H1 (cell line): Measurements from ENCODE around the gene GALNT6. TPM values are rescaled to one million over a fixed set of nuclear protein-coding genes. Genes with fewer than 3 reads are reported as not detected.

Experiments
- CTCF ChIA-PET: fragments of 300-600 bp; sonication (Branson Sonifier 250); formaldehyde crosslinking; loops from one replicate; lab custom pipeline; 2021; ENCODE audit not compliant: partially characterized antibody; lab: Charles Lee
- POLR2A ChIA-PET: fragments of 300-600 bp; sonication (Branson Sonifier 250); formaldehyde crosslinking; loops from one replicate; lab custom pipeline; 2021; ENCODE audit warnings: inconsistent platforms; ENCODE audit not compliant: partially characterized antibody; lab: Charles Lee
- DNase-seq, 2 experiments: peaks; one replicate each; pipeline versions ENCODE4 v3.0.0 to v3.0.0-alpha.2; 2010 to 2022; ENCODE audit warnings: low spot score in 2 of 2, low read depth in 1 of 2, mixed read lengths in 1 of 2
- FAIRE-seq: peaks from 2 replicates; lab custom pipeline; 2011; peaks lifted over from hg19 to GRCh38; lab: Jason Lieb, UNC
- H2AFZ ChIP-seq: 2 replicates; pipeline ENCODE4 v1.8.1; 2012; ENCODE audit warnings: low read length, inconsistent platforms
- H2AK5ac ChIP-seq: 2 replicates; pipeline ENCODE4 v1.6.1; 2013; ENCODE audit warnings: low read depth, low read length
- H2BK120ac ChIP-seq: replicated peaks from 2 replicates; pipeline ENCODE3; 2013; ENCODE audit warnings: low read depth, low read length, inconsistent platforms
- H2BK12ac ChIP-seq: 2 replicates; pipeline ENCODE4 v1.6.1; 2013; ENCODE audit warnings: low read depth, low read length
- H2BK15ac ChIP-seq: 2 replicates; pipeline ENCODE4 v1.6.1; 2013; ENCODE audit warnings: low read length
- H2BK20ac ChIP-seq: 2 replicates; pipeline ENCODE4 v1.6.1; 2013; ENCODE audit warnings: low read length
- H2BK5ac ChIP-seq: 2 replicates; pipeline ENCODE4 v1.6.1; 2013; ENCODE audit warnings: low read depth, low read length
- H3K14ac ChIP-seq: 2 replicates; pipeline ENCODE4 v1.6.1; 2013; ENCODE audit warnings: inconsistent platforms; ENCODE audit not compliant: insufficient read length
- H3K18ac ChIP-seq: 2 replicates; pipeline ENCODE4 v1.6.1; 2013; ENCODE audit warnings: low read length; ENCODE audit errors: extremely low read depth
- H3K23ac ChIP-seq: 2 replicates; pipeline ENCODE4 v1.6.1; 2013; ENCODE audit warnings: inconsistent platforms; ENCODE audit not compliant: insufficient read length
- H3K23me2 ChIP-seq: 2 replicates; pipeline ENCODE4 v1.6.1; 2013; ENCODE audit warnings: low read depth, low read length
- H3K27ac ChIP-seq: 2 replicates; pipeline ENCODE4 v1.6.1; 2011; ENCODE audit warnings: low read depth, low read length, inconsistent platforms
- H3K27me3 ChIP-seq, 4 experiments: replicated peaks in 1 of 4; 1 replicate in 1 of 4; 2 replicates in 3 of 4; pipeline versions ENCODE4 v1.6.1 to v1.8.1; 2011 to 2013; ENCODE audit warnings: low read length in 3 of 4, mild to moderate bottlenecking in 3 of 4, inconsistent platforms in 2 of 4, mixed read lengths in 2 of 4, moderate library complexity in 1 of 4; ENCODE audit not compliant: control insufficient read depth in 3 of 4, insufficient read depth in 3 of 4; ENCODE audit errors: extremely low read depth in 1 of 4
- H3K36me3 ChIP-seq, 4 experiments: 2 replicates each; pipeline versions ENCODE4 v1.6.1 to v1.8.1; 2011 to 2013; ENCODE audit warnings: mild to moderate bottlenecking in 4 of 4, low read length in 3 of 4, moderate library complexity in 2 of 4, control low read depth in 1 of 4, inconsistent platforms in 1 of 4; ENCODE audit not compliant: insufficient read depth in 4 of 4, control insufficient read depth in 2 of 4
- H3K4ac ChIP-seq: replicated peaks from 2 replicates; pipeline ENCODE3; 2013; ENCODE audit warnings: low read length, low read depth, mixed read lengths, inconsistent platforms; ENCODE audit not compliant: insufficient read length
- H3K4me1 ChIP-seq, 4 experiments: replicated peaks in 1 of 4; 1 replicate in 1 of 4; 2 replicates in 3 of 4; pipeline versions ENCODE4 v1.6.1 to v1.8.1; 2011 to 2013; ENCODE audit warnings: low read length in 3 of 4, inconsistent platforms in 2 of 4, mixed read lengths in 1 of 4; ENCODE audit not compliant: insufficient read depth in 4 of 4, control insufficient read depth in 3 of 4
- H3K4me2 ChIP-seq, 2 experiments: 2 replicates each; pipeline versions ENCODE4 v1.6.1 to v1.8.1; 2011 to 2013; ENCODE audit warnings: low read depth in 2 of 2, low read length in 2 of 2, control low read depth in 1 of 2, inconsistent platforms in 1 of 2, mild to moderate bottlenecking in 1 of 2; ENCODE audit not compliant: insufficient read depth in 1 of 2
- H3K4me3 ChIP-seq, 4 experiments: fragments of 200-600, 300-600 bp in 1 of 4; sonication (generic), shearing (Covaris generic), sonication (Bioruptor Twin) in 1 of 4; 2 replicates each; pipeline versions ENCODE4 v1.5.1 to v1.8.1; 2011 to 2016; ENCODE audit warnings: low read length in 4 of 4, low read depth in 3 of 4, control low read depth in 2 of 4, inconsistent platforms in 2 of 4, mild to moderate bottlenecking in 2 of 4, mixed read lengths in 1 of 4, moderate library complexity in 1 of 4; ENCODE audit not compliant: insufficient read depth in 2 of 4; ENCODE audit errors: extremely low read depth in 1 of 4
- H3K56ac ChIP-seq: replicated peaks from 2 replicates; pipeline ENCODE3; 2013; ENCODE audit warnings: low read depth, mild to moderate bottlenecking, mixed read lengths, low read length, inconsistent platforms; ENCODE audit not compliant: insufficient read length
- H3K79me1 ChIP-seq: 2 replicates; pipeline ENCODE4 v1.6.1; 2013; ENCODE audit warnings: low read depth, low read length, control low read depth
- H3K79me2 ChIP-seq, 2 experiments: 2 replicates each; pipeline versions ENCODE4 v1.6.1 to v1.8.1; 2012 to 2013; ENCODE audit warnings: low read length in 2 of 2, mild to moderate bottlenecking in 2 of 2, inconsistent platforms in 1 of 2; ENCODE audit not compliant: insufficient read depth in 2 of 2, control insufficient read depth in 1 of 2
- H3K9ac ChIP-seq, 4 experiments: replicated peaks in 1 of 4; 1 replicate in 1 of 4; 2 replicates in 3 of 4; pipeline versions ENCODE4 v1.6.1 to v1.8.1; 2011 to 2013; ENCODE audit warnings: low read depth in 3 of 4, low read length in 3 of 4, control low read depth in 2 of 4, mild to moderate bottlenecking in 2 of 4, moderate library complexity in 2 of 4, inconsistent platforms in 1 of 4; ENCODE audit errors: extremely low read depth in 1 of 4
- H3K9me3 ChIP-seq, 2 experiments: 2 replicates each; pipeline versions ENCODE4 v1.6.1 to v1.8.1; 2012 to 2013; ENCODE audit warnings: mild to moderate bottlenecking in 2 of 2, moderate library complexity in 2 of 2, control low read depth in 1 of 2, inconsistent platforms in 1 of 2, low read depth in 1 of 2, low read length in 1 of 2, mixed read lengths in 1 of 2; ENCODE audit not compliant: insufficient read depth in 2 of 2
- H4K20me1 ChIP-seq, 2 experiments: replicated peaks in 1 of 2; 2 replicates each; pipeline versions ENCODE3 to v1.8.1; 2011 to 2013; ENCODE audit warnings: inconsistent platforms in 2 of 2, low read length in 2 of 2, mild to moderate bottlenecking in 1 of 2; ENCODE audit not compliant: insufficient read depth in 2 of 2, control insufficient read depth in 1 of 2
- H4K5ac ChIP-seq: 2 replicates; pipeline ENCODE4 v1.6.1; 2013; ENCODE audit warnings: low read length, low read depth, mixed read lengths, inconsistent platforms; ENCODE audit not compliant: insufficient read length
- H4K8ac ChIP-seq: 2 replicates; pipeline ENCODE4 v1.8.0; 2013; ENCODE audit warnings: mild to moderate bottlenecking, moderate library complexity, low read length, inconsistent platforms; ENCODE audit not compliant: insufficient read depth; ENCODE audit errors: extremely low read depth
- H4K91ac ChIP-seq: replicated peaks from 2 replicates; pipeline ENCODE3; 2013; ENCODE audit warnings: low read length, mixed read lengths, inconsistent platforms; ENCODE audit not compliant: insufficient read length
- CEBPB ChIP-seq: IDR thresholded peaks from 2 replicates; pipeline ENCODE4 v1.6.1; 2012; ENCODE audit warnings: low read depth, low read length
- RBBP5 ChIP-seq: IDR thresholded peaks from 2 replicates; pipeline ENCODE4 v1.7.1; 2012; ENCODE audit warnings: low read depth, mild to moderate bottlenecking, inconsistent platforms, low read length, moderate library complexity, borderline replicate concordance
- WGBS, 2 experiments: shearing (Covaris generic) in 1 of 2; methylation state at CpG; one replicate each; pipeline versions ENCODE4 v1.1.6 to v1.1.7; 2013 to 2015; ENCODE audit warnings: low lambda C conversion rate in 2 of 2, mixed read lengths in 2 of 2, inconsistent platforms in 1 of 2, low coverage in 1 of 2, missing lambda C conversion rate in 1 of 2; ENCODE audit not compliant: insufficient replicate concordance in 2 of 2, insufficient coverage in 1 of 2, insufficient read length in 1 of 2; ENCODE audit errors: extremely low coverage in 1 of 2, missing lambda C conversion rate in 1 of 2; 5-methylcytosine and 5-hydroxymethylcytosine counted together
- polyA plus RNA-seq, 7 experiments: library from polyadenylated mRNA; depleted of rRNA in 3 of 7; stranded (reverse) in 5 of 7; unstranded in 2 of 7; fragments of >200 nt in 5 of 7; fragments of 200-250 nt in 2 of 7; gene quantifications; 1 replicate in 5 of 7; 2 replicates in 1 of 7; 4 replicates in 1 of 7; pipeline versions ENCODE4 v1.2.1 to v1.2.3, GENCODE V29; 2011 to 2013; ENCODE audit warnings: missing spikeins in 2 of 7, mixed read lengths in 2 of 7
- total RNA-seq: library from RNA; stranded (reverse); fragmentation: NEBNext Ultra II Directional; extraction: Animal tissue kit (Norgen Biotek cat#: 25700); gene quantifications from 2 replicates; pipeline ENCODE4 v1.2.1, GENCODE V29; 2021

GALNT6 gene
- total and polyA plus RNA-seq, 2 of the 8 experiments (the other 6 are each of a cell fraction or from before 2014, with no cell fraction given), result 5.8 to 10.7 TPM

- FAIRE-seq (no peak), DNase-seq (no peak)
- Histone ChIP-seq H3K79me2 (no peaks in the 10 kb centered on the region), H3K27me3 (no peaks in the 10 kb centered on the region), H2BK20ac (no peak overlapping the region), H3K4me3 (no peak overlapping the region), H3K79me1 (no peaks in the 10 kb centered on the region), H3K9ac (no peak overlapping the region), H3K14ac (no peak overlapping the region), H4K91ac (no peak overlapping the region), H3K4ac (no peak overlapping the region), H3K36me3 (peaks cover 0 to 4% (median 0%) of the 10 kb centered on the region in 4 experiments; a peak in 1 of 8 replicates), H3K56ac (no peak overlapping the region), H3K23ac (no peak overlapping the region), H3K4me2 (no peak overlapping the region), H4K8ac (no peak overlapping the region), H3K18ac (no peak overlapping the region), H3K23me2 (no peaks in the 10 kb centered on the region; the same call in 1 of the 2 replicates), H3K9me3 (no peaks in the 10 kb centered on the region), H2BK15ac (no peak overlapping the region), H2AFZ (no peak overlapping the region), H2AK5ac (no peak overlapping the region), H2BK120ac (no peak overlapping the region), H2BK5ac (no peak overlapping the region), H2BK12ac (no peak overlapping the region), H4K5ac (no peak overlapping the region), H3K4me1 (peaks cover 0 to 6% (median 3%) of the 10 kb centered on the region in 4 experiments; a peak in 2 of 7 replicates), H4K20me1 (no peaks in the 10 kb centered on the region), H3K27ac (no peak overlapping the region)
- WGBS, 2 experiments, result 96% methylated on average over 9 of the region's 9 CpGs; no CpG with 5 or more reads in 1 of the 2 experiments
- POLR2A ChIA-PET, result interaction anchor here (1.3 to 1.8 kb wide), 3 partner anchors 13 to 20 kb away, joined by 4 to 9 read pairs (median 5); partner anchors contain the start of gene GALNT6
- CTCF ChIA-PET, result interaction anchor here (1.5 kb wide), 1 partner anchor 8 kb away, joined by 3 read pairs; no protein-coding TSS in a partner anchor
- TF ChIP-seq CEBPB (peak; percentile 18; the same call in 1 of the 2 replicates), RBBP5 (no peak)
These were observed 20.5 kb downstream of the GALNT6 start for GRCh38 chr12:51370667-51371066.
